Uterus (tissue), 2 donors: ENCODE measurements around the gene NDUFS2.

Source experiments
- POLR2A ChIP-seq, 2 donors: fragments of 450-650 bp; IDR thresholded peaks; one replicate each; pipeline ENCODE4 v1.6.1; 2016; ENCODE audit warnings: antibody characterized with exemption in 2 of 2, mild to moderate bottlenecking in 1 of 2, moderate library complexity in 1 of 2
- TF ChIP-seq, protein P1 (sequence below), 4 experiments: fragments of 200-600 bp in 2 of 4; fragments of 450-650 bp in 2 of 4; sonication (generic) in 2 of 4; IDR thresholded peaks; one replicate each; pipeline ENCODE4 v1.5.1; 2016 to 2019; ENCODE audit warnings: antibody characterized with exemption in 4 of 4, mild to moderate bottlenecking in 2 of 4, moderate library complexity in 1 of 4

- TF ChIP-seq, protein P1, sequence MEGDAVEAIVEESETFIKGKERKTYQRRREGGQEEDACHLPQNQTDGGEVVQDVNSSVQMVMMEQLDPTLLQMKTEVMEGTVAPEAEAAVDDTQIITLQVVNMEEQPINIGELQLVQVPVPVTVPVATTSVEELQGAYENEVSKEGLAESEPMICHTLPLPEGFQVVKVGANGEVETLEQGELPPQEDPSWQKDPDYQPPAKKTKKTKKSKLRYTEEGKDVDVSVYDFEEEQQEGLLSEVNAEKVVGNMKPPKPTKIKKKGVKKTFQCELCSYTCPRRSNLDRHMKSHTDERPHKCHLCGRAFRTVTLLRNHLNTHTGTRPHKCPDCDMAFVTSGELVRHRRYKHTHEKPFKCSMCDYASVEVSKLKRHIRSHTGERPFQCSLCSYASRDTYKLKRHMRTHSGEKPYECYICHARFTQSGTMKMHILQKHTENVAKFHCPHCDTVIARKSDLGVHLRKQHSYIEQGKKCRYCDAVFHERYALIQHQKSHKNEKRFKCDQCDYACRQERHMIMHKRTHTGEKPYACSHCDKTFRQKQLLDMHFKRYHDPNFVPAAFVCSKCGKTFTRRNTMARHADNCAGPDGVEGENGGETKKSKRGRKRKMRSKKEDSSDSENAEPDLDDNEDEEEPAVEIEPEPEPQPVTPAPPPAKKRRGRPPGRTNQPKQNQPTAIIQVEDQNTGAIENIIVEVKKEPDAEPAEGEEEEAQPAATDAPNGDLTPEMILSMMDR (IDR thresholded peaks at IDR 0.05), result no peak
- no peak for TF ChIP-seq POLR2A (IDR thresholded peaks at IDR 0.05)
Observed at GRCh38 chr1:161244888-161245287, 42.7 kb downstream of the NDUFS2 start.
